Gastroesophageal sphincter (tissue), 3 donors: Measurements from ENCODE around the gene PAPPA.

Experiments
- POLR2A ChIP-seq, 2 donors: fragments of 450-650 bp; IDR thresholded peaks; one replicate each; pipeline ENCODE4 v1.6.1; 2017; ENCODE audit warnings: antibody characterized with exemption in 2 of 2, mild to moderate bottlenecking in 2 of 2, moderate library complexity in 1 of 2
- TF ChIP-seq, protein P1 (sequence below), 4 experiments: fragments of 200-600 bp in 2 of 4; fragments of 450-650 bp in 2 of 4; sonication (generic) in 1 of 4; IDR thresholded peaks; one replicate each; pipeline ENCODE4 v1.5.1; 2017 to 2019; ENCODE audit warnings: antibody characterized with exemption in 4 of 4, mild to moderate bottlenecking in 2 of 4, moderate library complexity in 2 of 4

DNA sequence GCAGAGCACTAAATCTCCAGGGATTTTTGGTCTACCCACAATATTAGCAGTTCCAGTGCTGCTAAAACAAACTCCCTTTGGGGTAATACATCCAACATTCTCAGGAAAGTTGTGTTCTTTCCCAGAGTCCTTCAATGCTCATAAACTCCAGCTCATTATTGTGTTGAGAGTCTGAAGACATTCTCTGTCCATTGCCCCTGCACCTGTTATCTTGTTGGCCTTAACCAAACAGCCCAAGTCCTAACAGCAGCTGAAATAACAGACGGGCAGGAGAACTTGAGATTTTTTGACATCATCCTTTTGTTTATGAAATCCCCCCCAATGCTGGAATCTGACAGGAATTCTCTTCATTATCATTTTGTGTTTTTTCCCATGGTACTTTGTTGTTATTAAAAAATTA, 110.8 kb downstream of the PAPPA start:
- TF ChIP-seq, protein P1, sequence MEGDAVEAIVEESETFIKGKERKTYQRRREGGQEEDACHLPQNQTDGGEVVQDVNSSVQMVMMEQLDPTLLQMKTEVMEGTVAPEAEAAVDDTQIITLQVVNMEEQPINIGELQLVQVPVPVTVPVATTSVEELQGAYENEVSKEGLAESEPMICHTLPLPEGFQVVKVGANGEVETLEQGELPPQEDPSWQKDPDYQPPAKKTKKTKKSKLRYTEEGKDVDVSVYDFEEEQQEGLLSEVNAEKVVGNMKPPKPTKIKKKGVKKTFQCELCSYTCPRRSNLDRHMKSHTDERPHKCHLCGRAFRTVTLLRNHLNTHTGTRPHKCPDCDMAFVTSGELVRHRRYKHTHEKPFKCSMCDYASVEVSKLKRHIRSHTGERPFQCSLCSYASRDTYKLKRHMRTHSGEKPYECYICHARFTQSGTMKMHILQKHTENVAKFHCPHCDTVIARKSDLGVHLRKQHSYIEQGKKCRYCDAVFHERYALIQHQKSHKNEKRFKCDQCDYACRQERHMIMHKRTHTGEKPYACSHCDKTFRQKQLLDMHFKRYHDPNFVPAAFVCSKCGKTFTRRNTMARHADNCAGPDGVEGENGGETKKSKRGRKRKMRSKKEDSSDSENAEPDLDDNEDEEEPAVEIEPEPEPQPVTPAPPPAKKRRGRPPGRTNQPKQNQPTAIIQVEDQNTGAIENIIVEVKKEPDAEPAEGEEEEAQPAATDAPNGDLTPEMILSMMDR (IDR thresholded peaks at IDR 0.05), result no peak
- no peak for TF ChIP-seq POLR2A (IDR thresholded peaks at IDR 0.05)
